ENCODE results near the gene INO80B.
A peak's percentile ranks its signal among the peaks of the same experiment; 100 is the strongest.
"Not testable (repeated sequence)": the region's sequence is repeated elsewhere in the genome, so short reads cannot be mapped to it uniquely, and the experiment has no call there.

Gene INO80B

DNA sequence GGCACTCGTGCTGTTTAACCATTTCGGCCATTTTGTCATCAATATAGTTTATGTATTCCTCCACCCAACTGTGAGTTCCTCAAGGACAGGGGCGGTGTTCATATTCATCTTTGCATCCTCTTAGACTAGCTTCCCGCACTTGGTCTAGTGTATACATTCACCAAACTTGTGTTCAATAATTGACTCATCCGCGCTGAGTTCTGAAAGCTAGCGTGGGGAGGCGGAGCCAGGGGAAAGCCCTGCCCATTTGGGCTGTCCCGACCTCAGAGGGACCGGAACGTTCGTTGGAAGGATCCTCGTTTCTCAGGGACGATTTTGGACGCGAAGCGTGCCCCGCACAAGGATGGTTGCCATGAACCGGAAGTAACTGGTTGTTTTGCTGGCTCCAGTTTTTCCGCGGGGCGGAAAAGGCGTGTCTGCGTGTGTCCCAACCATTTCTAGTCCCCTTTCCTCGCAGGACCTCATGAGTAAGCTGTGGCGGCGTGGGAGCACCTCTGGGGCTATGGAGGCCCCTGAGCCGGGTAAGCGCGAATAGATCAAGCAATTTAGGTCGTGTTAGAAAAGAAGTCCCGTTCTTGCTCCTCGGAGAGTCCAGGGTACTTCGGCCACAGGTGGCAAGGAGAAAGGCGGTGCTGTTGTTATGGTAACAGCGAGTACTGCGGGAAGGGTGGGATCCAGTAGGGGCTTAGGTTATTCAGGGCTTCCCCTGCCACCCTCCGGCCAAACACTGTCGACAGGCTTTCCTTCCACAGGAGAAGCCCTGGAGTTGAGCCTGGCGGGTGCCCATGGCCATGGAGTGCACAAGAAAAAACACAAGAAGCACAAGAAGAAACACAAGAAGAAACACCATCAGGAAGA is at the start of gene INO80B:
TSS of gene INO80B (plus strand) at position 434 of the 858 bp plus-strand sequence. CDS start at position 464, 30 bp downstream.
- peak; percentile 93 to 95 for DNase-seq (ENCODE audit: low read depth in 2 of 2)

DNA sequence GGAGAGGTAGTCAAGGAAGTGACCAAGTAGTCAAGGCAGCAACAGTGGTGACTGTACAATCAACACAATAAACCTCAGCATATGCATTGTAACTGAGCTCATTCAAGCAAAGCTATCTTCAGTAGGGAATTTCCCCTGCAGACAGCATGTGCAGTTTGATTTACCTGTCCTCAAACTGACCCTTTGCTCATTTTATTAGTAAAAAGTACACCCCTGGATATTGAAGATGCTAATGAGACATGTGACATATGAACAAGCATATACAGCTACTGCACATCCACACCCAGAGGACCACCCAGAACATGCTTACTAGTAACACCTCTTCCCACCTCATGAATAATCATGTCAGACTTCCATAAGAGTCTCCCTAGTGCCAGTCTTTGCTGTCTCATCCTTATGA is 48.9 kb upstream of the INO80B start:
- no peak for DNase-seq (ENCODE audit: low read depth in 2 of 2)

DNA sequence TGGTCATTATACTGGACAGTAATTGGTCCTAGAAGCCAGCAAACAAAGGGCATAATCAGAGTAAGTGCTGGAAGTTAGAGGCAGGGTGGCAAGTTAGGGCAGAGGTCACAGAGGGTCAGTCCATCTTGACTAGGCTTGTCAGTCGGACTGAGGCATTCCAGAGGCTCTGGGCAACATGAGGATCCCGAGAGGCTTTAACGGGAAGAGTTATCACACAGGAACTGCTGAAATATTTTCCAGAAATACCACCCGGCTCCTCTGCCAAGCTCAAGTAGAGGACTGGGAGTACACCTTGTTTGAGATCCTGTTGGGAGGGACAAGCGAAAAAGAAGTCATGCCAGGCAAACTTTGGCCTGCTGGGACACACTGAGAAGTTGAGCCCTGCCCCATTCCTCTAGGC is 47.2 kb upstream of the INO80B start:
- no peak for DNase-seq (ENCODE audit: low read depth in 2 of 2)

DNA sequence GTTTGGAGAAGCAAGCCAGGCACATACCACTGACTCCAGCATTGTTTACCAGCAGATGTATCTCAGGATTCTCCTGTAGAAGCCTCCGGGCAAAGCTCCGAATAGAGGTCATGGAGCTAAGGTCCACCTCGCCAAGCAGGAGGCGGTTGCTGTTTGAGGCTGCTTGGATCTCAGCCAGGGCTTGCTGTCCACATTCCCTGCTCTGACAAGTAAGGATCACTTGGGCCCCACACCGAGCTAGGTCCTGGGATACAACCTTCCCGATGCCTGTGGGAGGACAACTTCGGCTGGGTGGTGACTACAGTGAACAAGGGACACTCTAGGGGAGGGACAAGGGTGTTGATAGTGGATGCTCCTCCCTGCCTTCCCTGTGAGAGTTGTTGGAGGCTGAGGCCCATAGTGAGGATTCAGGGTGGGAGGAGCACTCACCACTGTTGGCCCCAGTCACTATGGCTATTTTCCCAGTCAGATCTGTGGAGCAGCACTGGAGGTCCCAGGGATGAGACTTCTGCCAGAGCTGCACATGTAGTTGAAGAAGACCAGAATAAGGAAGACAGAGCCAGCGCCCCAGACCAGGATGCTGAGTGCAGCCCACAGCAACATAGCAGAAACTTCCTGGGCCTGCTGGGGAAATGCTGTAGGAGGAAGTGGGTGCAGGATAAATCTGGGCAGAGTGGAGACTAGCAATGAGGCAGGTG is 41.7 kb upstream of the INO80B start:
- DNase-seq (ENCODE audit: low read depth in 2 of 2), result no peak

DNA sequence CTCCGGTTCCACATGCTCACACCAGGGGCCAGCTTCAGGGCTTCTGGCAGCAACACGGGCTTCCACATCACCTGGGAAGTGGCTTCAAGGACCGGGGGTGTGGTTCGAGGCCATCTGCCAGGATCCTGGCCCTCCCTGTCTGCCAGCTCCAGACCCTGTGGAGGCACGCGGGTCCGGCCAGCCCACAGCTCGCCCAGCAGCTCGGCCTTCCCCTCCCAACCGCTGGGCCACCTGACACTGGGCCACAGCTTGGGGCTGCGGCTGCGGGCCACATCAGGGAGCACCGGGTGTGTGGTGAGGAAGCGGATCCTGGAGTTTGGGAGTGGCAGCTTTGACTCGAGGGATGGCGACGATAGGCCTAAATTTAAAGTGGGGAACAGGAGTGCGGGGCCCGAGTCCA is 40.4 kb upstream of the INO80B start:
- no peak for DNase-seq (ENCODE audit: low read depth in 2 of 2)

DNA sequence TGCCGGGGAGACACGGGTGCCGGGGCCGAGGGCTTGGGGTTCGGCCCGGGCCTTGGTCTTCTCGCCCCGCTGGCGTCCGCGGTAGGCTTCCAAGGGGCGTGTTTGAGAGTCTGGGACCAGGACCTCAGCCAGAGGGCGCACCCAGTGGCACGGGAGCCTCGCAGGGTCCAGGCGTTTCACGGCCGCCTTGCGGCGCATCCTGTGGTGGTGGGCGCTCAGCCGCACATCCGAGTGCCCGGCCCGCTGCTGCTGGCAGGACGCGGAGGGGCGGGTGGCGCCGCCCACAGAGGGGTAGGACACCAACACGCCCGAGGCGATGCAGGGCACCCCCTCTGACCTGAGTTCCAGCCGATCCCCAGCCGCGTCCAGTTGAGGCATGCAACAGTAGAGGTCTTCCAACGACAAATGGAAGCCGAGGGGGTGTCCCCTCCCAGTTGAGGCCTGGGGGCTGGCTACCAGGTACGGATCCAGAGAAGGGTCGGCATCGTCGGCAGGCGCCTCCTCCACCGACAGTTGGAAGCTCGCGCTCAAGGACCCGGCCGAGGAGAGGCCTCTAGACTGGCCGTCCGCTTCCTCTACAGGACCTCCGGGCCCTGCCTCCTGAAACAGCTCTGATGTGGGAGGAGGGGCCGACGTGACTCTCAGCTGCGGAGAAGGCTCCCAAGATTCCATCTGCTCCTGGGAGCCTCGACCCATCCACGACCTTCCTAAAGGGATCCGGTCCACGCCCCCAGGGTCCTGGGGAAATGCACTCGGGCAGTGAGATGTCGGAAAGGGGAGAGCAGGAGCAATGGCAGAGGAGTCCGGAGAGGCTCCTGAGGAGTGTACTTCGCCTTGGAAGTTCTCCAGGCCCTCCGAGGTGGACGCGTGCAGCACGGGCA is 39.8 kb upstream of the INO80B start:
- DNase-seq (ENCODE audit: low read depth in 2 of 2), result no peak

DNA sequence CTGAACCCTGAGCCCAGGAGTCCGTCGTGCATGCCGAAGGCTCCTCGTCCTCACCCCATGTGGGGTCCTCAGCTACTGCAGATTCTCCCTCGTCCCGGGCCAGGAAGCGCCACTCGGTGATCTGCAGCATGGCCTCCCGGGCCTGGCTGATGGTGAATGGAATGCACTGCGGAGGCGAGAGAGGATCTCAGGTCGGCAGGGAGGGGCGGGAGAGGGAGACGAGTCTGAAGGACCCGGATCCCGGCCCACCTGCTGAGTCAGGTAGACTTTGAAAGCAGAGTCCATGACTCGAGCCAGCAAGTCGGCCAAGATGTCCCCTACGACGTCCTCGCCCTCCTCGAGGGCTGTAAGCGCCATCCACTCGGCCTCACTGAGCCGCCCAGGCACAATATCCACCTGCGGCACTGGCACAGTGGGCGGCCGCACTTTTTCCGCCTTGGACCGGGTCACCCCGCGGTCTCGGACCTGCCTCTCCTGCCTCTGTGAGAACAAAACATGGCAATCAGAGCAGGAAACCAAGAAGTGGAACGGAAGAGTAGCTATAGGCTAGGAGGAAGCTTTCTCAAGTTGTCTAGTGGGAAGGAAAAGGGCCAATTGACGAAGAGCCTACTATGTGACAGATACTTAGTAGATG is 39.0 kb upstream of the INO80B start:
- no peak for DNase-seq (ENCODE audit: low read depth in 2 of 2)

DNA sequence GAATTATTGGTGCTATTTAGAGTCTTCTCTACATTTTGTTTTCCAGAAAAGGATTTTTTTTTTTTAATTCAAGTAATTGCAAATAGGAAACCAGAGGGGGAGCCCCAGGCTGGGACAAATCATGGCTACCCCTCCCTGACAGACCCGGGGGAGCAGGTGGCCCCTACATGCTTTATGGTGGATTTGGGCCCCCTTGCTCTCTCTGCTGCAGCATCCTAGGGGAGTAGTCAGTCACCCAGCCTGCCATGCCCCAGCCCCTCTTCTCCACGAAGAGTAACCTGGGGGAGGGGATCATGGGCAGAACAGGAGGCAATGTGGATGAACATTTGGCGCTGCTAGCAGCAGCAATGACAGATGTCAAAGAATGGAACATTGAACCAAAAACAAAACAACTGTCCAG is 38.1 kb upstream of the INO80B start:
- DNase-seq (ENCODE audit: low read depth in 2 of 2), result no peak

DNA sequence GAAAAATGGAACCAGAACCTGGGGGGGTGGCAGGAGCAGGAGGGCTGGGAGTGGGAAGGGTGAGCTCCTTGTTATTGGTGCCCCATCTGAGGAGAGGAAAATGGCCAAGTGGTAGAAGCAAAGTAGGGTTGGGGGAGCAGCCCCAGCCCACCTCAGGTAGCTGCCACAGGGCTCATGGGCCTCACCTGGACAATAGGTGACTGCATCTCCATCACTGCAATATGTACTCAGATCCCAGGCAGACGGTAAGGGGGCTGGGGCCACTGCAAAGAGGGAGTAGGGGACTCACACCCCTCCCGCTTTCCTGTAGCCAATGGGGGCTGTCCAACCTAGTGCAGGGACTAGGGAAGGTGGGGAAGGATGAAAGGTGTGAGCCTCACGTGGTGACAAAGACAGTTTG is 37.7 kb upstream of the INO80B start:
- DNase-seq (ENCODE audit: low read depth in 2 of 2), result no peak

DNA sequence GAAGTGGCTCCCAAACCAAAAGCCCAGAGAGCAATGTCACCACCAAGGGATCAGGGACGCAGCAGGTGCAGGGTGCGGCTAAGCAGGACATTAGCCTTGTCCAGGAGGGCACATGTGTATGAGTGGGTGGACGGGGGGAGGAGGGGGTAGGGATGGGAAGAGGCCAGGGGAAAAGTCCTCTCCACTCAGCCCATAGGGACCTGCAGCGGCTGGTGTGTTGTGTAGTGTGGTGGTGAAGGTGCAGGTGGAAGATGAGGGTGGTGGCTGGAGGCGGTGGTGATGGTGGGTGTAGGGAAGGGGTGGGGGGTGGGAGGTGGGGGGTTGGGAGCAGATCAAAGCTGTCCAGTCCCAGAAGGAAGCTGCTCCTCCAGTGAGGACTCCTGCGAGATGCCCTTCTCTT is 37.1 kb upstream of the INO80B start:
- DNase-seq (ENCODE audit: low read depth in 2 of 2), result no peak

DNA sequence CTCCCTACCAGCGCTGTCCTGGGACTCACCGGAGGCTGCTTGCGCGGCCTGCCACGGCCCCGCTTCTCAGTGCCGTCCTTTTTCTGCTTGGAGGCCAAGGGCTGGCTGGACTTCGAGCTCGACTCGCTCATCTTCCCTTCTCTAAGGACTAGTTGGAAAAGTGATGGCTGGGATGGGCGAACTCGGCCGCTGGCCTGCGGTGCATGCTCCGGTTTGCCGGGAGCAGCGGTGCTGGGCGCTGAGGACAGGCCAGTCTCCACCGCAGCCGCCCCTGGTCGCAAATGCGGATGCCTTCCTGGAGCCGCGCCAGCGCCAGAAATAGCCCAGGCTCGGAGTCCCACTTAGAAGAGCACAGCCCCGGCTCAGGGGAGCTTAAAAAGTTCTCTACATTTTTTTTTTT is 36.6 kb upstream of the INO80B start:
- DNase-seq (ENCODE audit: low read depth in 2 of 2), result no peak

DNA sequence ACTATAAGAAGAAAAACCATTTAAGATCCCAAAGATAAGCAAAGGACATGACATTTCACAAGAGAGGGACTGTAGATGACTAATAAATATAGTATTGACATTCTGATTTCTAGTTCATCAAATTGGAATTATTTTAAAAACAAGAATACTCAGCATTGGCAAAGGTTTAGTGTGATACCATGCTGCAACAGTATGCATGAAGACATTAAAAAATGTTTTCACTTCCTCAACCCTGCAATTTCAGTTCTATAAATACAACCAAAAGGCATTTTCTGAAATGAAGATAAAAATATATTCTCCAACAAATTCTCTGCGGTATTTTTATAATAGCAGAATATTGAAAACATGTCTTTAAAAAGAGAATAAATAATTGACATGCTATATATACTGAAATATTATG is 35.5 kb upstream of the INO80B start:
- no peak for DNase-seq (ENCODE audit: low read depth in 2 of 2)

DNA sequence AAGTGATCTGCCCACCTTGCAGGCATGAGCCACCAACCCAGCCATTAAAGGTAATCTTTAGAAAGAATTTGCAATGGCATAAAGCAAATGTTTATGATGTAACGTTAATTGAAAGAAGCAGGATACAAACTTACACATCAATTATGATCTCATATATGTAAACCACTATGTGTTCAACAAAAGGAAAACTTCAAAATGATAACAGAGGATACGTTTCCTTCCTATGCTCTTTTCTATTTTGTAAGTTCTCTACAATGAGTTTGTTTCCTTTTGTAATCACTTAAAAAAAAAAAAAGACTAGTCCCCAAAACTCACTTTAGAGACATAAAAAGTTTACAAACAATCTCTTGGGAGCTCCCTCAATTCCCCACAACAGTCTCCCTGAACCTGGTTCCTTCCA is 34.9 kb upstream of the INO80B start:
- DNase-seq (ENCODE audit: low read depth in 2 of 2), result no peak

DNA sequence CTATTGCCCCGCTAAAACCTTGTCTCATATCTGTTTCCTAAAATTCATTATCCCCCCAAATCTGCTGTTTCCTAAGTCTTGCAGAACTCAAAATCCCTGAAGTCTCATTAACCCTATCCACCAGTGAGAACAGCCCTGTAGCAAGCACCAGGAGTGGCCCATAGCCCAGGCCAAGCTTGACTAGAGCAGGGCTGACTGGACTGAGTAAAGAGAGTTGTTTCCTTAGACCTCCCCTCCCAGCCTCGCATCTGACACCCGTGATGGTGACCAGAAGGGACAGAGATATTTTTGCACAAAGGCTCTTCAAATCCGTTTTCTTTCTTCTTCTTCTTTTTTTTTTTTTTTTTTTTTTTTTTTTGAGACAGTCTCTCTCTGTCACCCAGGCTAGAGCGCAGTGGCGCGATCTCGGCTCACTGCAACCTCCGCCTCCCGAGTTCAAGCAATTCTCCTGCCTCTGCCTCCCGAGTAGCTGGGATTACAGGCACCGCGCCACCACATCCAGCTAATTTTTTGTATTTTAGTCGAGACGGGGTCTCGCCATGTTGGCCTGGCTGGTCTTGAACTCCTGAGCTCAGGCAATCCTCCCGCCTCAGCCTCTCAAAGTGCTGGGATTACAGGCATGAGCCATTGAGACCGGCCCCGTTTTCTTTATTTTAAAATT is 34.3 kb upstream of the INO80B start:
- DNase-seq (ENCODE audit: low read depth in 2 of 2), result not testable (repeated sequence)

DNA sequence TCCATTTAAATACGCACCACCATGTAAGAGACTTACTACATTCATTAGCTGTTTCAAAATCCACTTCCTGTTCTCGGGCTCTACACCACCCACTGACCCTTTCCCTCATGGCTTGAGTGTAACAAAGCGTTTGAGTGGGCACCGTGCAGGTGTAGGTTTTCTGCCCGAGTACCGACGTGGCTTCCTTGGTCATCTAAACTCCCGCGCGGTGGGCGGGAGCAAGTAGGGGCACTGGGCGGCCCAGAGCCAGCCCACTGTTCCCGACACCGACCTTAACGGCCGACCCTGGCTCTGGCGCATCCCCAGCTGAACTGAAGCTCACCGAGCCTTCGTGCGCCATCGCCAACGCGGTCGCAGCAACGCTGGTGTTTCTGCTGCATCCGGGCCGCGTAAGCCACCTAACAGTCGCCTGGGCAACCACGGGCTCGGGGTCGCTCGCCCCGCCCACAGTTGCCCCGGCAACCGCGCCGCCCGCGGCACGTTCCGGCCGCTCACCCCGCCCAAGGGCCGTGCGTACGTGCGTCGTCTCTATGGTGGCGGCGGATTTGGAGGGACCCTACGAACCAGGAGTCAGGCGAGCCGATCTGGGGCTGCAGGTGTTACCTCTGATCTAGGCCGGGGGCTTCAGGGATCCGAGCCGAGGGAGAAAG is 33.5 kb upstream of the INO80B start, which contains the start of the genes C2orf81 and WDR54:
TSS of gene C2orf81 (minus strand) at position 399 of the 650 bp plus-strand sequence. CDS start at position 340, 59 bp downstream.
TSS of gene WDR54 (plus strand) at position 510 of the 650 bp plus-strand sequence. CDS start 424 bp downstream, outside the sequence.
- peak; percentile 95 for DNase-seq (ENCODE audit: low read depth in 2 of 2)

DNA sequence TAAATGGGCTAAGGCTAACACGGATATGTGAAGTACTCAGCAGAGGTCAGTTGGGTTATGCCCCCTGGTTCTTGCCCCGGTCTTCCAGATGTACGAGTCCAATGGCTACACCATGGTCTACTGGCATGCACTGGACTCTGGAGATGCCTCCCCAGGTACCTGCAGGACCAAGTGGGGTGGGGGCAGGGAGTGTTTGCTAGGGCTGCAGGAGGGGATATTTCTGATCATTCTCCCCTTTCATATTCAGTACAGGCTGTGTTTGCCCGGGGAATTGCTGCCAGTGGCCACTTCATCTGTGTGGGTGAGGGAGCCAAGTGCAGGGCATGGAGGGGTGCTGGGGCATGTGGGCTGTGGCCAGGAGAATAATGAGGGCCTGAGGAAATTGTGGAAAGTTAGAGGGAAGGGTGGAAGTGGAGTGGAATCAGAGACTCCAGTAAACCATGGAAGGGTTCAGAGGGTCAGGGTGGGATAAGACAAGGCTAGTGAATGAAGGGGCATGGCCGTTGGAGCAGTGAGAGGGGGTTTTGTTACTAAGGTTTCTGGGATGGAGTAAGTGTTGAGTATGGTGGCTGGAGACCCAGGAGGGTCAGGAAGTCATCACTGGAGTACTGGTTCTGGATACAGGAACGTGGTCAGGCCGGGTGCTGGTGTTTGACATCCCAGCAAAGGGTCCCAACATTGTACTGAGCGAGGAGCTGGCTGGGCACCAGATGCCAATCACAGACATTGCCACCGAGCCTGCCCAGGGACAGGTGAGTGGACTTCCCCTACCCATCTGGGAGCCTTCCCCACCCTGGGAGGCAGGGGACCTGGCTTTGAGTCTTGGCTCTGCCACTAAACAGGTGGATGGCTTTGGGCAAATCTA is 31.4 kb upstream of the INO80B start:
- no peak for DNase-seq (ENCODE audit: low read depth in 2 of 2)

DNA sequence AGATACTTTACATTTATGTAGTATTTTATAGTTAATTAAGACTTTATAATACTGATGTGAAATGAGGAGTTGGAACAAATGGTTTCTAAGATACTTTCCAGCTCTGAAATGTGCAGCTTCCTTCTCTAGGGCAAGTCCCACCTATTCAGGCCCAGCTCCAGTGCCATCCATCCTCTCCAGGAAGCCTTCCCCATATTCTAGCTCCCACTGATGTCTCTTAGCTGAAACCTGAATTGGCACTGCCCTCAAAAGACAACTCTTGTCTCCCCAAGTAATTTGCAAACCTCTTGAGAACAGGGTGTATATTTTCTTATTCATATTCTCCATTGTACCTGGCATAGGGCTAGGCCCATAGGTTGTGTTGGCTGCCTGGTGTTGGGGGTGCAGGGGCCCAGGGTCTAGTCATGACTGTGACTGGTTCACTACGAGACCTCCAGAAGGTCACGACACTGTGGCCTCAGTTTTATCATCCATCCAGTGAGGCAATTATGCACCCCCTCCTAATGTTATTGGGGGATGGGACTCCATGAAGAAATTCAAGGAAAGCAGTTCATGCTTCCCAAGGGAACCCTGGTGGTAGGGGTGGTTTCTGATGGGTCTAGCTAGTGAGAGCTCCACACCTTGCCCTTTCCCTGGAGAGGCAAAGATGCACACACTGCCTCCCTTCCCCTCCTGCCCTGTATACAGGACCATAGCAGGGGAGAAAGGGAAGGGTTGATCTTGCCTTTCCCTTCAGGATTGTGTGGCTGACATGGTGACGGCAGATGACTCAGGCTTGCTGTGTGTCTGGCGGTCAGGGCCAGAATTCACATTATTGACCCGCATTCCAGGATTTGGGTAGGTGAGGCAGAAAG is 30.5 kb upstream of the INO80B start:
- no peak for DNase-seq (ENCODE audit: low read depth in 2 of 2)

DNA sequence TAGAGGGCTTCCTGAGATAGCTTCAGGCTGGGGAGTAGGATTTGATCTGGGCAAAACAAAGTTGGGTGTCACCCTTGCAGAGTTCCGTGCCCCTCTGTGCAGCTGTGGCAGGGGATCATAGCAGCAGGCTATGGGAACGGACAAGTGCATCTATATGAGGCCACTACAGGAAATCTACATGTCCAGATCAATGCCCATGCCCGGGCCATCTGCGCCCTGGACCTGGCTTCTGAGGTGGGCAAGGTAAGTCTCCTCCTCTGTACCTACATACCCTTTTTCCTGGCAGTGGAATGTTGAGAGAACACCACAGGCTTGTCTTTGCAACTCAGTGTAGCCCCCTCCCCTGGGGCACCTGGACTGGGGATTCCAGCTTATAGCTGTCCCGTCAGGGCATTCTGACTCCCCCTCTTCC is 29.9 kb upstream of the INO80B start:
- DNase-seq (ENCODE audit: low read depth in 2 of 2), result no peak

Measured in stimulated activated CD4-positive, alpha-beta T cell treated with anti-CD3 and anti-CD28 coated beads, Interleukin-4, amount 100 ng/mL, for 48 hours (primary cell).